ENCODE measurements around the gene DUSP7. TPM values are rescaled to one million over a fixed set of nuclear protein-coding genes. Genes with fewer than 3 reads are reported as not detected.

The DUSP7 gene
- total RNA-seq, 1 donor from 2014 or later, result 24.9 TPM

- Mint-ChIP-seq H3K27me3 (ENCODE audit: low read depth, unreplicated experiment) (peaks cover 2% of the 10 kb centered on the region), H3K4me3 (ENCODE audit: unreplicated experiment) (no peak overlapping the region)
- no peak for FAIRE-seq
Measured at GRCh38 chr3:52102934-52103333, 46.6 kb upstream of the DUSP7 start.

GRCh38 chr3:52099001-52099401 is 42.6 kb upstream of the DUSP7 start:
- peaks cover 2% of the 10 kb centered on the region for H3K27me3 Mint-ChIP-seq (ENCODE audit: low read depth, unreplicated experiment)
- peaks cover 4% of the 10 kb centered on the region for H3K4me1 Mint-ChIP-seq (ENCODE audit: low read depth, unreplicated experiment)
- H3K27ac Mint-ChIP-seq (ENCODE audit: unreplicated experiment), result no peak overlapping the region
- H2AFZ ChIP-seq (ENCODE audit: low read depth, low read length), result no peak overlapping the region
- H3K36me3 ChIP-seq (ENCODE audit: insufficient read depth, low read length), result no peaks in the 10 kb centered on the region
- no peak overlapping the region for H3K4me2 ChIP-seq (ENCODE audit: low read length)
- no peaks in the 10 kb centered on the region for H4K20me1 ChIP-seq (ENCODE audit: insufficient read depth, low read length)
- H3K9me3 ChIP-seq (ENCODE audit: insufficient read depth, low read depth, low read length), result no peaks in the 10 kb centered on the region
- H3K9me3 Mint-ChIP-seq (ENCODE audit: unreplicated experiment), result peaks cover 2% of the 10 kb centered on the region
- no peak overlapping the region for H3K9ac ChIP-seq (ENCODE audit: low read length)
- H3K4me3 ChIP-seq (ENCODE audit: insufficient read depth, low read depth, low read length), result no peak overlapping the region
- DNase-seq (ENCODE audit: low read depth) (peak; percentile 38), FAIRE-seq (no peak)
- no peaks in the 10 kb centered on the region for H3K27me3 ChIP-seq (ENCODE audit: insufficient read depth, low read length)
- H3K4me1 ChIP-seq (ENCODE audit: insufficient read depth, low read length), result peaks cover 3% of the 10 kb centered on the region
- no peak overlapping the region for H3K4me3 Mint-ChIP-seq (ENCODE audit: unreplicated experiment)
- no peaks in the 10 kb centered on the region for H3K36me3 Mint-ChIP-seq (ENCODE audit: low read depth, unreplicated experiment)
- no peak for TF ChIP-seq CTCF (IDR thresholded peaks at IDR 0.05; ENCODE audit: insufficient read depth, low read depth, low read length)
- no peak for TF ChIP-seq EZH2 (IDR thresholded peaks at IDR 0.05; ENCODE audit: insufficient read depth, low read length)
- H3K79me2 ChIP-seq (ENCODE audit: insufficient read depth, low read length), result no peaks in the 10 kb centered on the region
- H3K27ac ChIP-seq (ENCODE audit: low read depth, low read length), result no peak overlapping the region

More at GRCh38 chr3:52102934-52103333, 46.6 kb upstream of the DUSP7 start:
- peaks cover 4% of the 10 kb centered on the region for H3K36me3 Mint-ChIP-seq (ENCODE audit: low read depth, unreplicated experiment)
- H4K20me1 ChIP-seq (ENCODE audit: insufficient read depth, low read length), result no peaks in the 10 kb centered on the region
- no peaks in the 10 kb centered on the region for H3K9me3 ChIP-seq (ENCODE audit: insufficient read depth, low read depth, low read length)
- peaks cover 1% of the 10 kb centered on the region for H3K4me1 Mint-ChIP-seq (ENCODE audit: low read depth, unreplicated experiment)
- H3K4me2 ChIP-seq (ENCODE audit: low read length), result no peak overlapping the region
- no peaks in the 10 kb centered on the region for H3K27me3 ChIP-seq (ENCODE audit: insufficient read depth, low read length)
- H3K4me1 ChIP-seq (ENCODE audit: insufficient read depth, low read length), result no peaks in the 10 kb centered on the region
- H3K27ac ChIP-seq (ENCODE audit: low read depth, low read length), result no peak overlapping the region
- H3K4me3 ChIP-seq (ENCODE audit: insufficient read depth, low read depth, low read length), result no peak overlapping the region
- H3K27ac Mint-ChIP-seq (ENCODE audit: unreplicated experiment), result no peak overlapping the region
- H3K36me3 ChIP-seq (ENCODE audit: insufficient read depth, low read length), result no peaks in the 10 kb centered on the region
- no peak overlapping the region for H2AFZ ChIP-seq (ENCODE audit: low read depth, low read length)
- no peaks in the 10 kb centered on the region for H3K79me2 ChIP-seq (ENCODE audit: insufficient read depth, low read length)
- TF ChIP-seq CTCF (IDR thresholded peaks at IDR 0.05; ENCODE audit: insufficient read depth, low read depth, low read length) (no peak), EZH2 (IDR thresholded peaks at IDR 0.05; ENCODE audit: insufficient read depth, low read length) (no peak)
- H3K9me3 Mint-ChIP-seq (ENCODE audit: unreplicated experiment), result peaks cover 2% of the 10 kb centered on the region
- DNase-seq (ENCODE audit: low read depth), result no peak
- no peak overlapping the region for H3K9ac ChIP-seq (ENCODE audit: low read length)

GRCh38 chr3:52097851-52098507 is 41.6 kb upstream of the DUSP7 start:
- no peaks in the 10 kb centered on the region for H3K36me3 Mint-ChIP-seq (ENCODE audit: low read depth, unreplicated experiment)
- Histone ChIP-seq H3K79me2 (ENCODE audit: insufficient read depth, low read length) (no peaks in the 10 kb centered on the region), H3K9me3 (ENCODE audit: insufficient read depth, low read depth, low read length) (no peaks in the 10 kb centered on the region), H3K27ac (ENCODE audit: low read depth, low read length) (no peak overlapping the region), H3K36me3 (ENCODE audit: insufficient read depth, low read length) (no peaks in the 10 kb centered on the region), H3K9ac (ENCODE audit: low read length) (no peak overlapping the region), H3K4me2 (ENCODE audit: low read length) (no peak overlapping the region), H3K4me3 (ENCODE audit: insufficient read depth, low read depth, low read length) (no peak overlapping the region), H2AFZ (ENCODE audit: low read depth, low read length) (no peak overlapping the region), H3K27me3 (ENCODE audit: insufficient read depth, low read length) (no peaks in the 10 kb centered on the region), H4K20me1 (ENCODE audit: insufficient read depth, low read length) (no peaks in the 10 kb centered on the region), H3K4me1 (ENCODE audit: insufficient read depth, low read length) (peaks cover 12% of the 10 kb centered on the region)
- TF ChIP-seq EZH2 (IDR thresholded peaks at IDR 0.05; ENCODE audit: insufficient read depth, low read length) (no peak), CTCF (IDR thresholded peaks at IDR 0.05; ENCODE audit: insufficient read depth, low read depth, low read length) (no peak)
- no peak overlapping the region for H3K27ac Mint-ChIP-seq (ENCODE audit: unreplicated experiment)
- H3K9me3 Mint-ChIP-seq (ENCODE audit: unreplicated experiment), result peaks cover 2% of the 10 kb centered on the region
- DNase-seq (ENCODE audit: low read depth) (no peak), FAIRE-seq (no peak)
- H3K27me3 Mint-ChIP-seq (ENCODE audit: low read depth, unreplicated experiment), result peaks cover 2% of the 10 kb centered on the region
- H3K4me3 Mint-ChIP-seq (ENCODE audit: unreplicated experiment), result no peak overlapping the region
- peaks cover 10% of the 10 kb centered on the region for H3K4me1 Mint-ChIP-seq (ENCODE audit: low read depth, unreplicated experiment)
